Activated naive CD4-positive, alpha-beta T cell treated with anti-CD3 and anti-CD28 coated beads, Interleukin-2, amount 10 ng/mL, durations not matched to agents 5 hours and 36 hours (primary cell): Measurements from ENCODE around the gene MTG2. TPM values are rescaled to one million over a fixed set of nuclear protein-coding genes. Genes with fewer than 3 reads are reported as not detected.

Experiments used
- total RNA-seq, 2 experiments: library from RNA; stranded (reverse); gene quantifications; one replicate each; pipeline ENCODE4 v1.2.3, GENCODE V29; 2021

Gene MTG2, protein sequence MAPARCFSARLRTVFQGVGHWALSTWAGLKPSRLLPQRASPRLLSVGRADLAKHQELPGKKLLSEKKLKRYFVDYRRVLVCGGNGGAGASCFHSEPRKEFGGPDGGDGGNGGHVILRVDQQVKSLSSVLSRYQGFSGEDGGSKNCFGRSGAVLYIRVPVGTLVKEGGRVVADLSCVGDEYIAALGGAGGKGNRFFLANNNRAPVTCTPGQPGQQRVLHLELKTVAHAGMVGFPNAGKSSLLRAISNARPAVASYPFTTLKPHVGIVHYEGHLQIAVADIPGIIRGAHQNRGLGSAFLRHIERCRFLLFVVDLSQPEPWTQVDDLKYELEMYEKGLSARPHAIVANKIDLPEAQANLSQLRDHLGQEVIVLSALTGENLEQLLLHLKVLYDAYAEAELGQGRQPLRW
- total RNA-seq: 10 to 100 TPM; 25.1 to 27.7 TPM

GRCh38 chr20:62182469-62183425, at the start of gene MTG2:
TSS of gene MTG2 (plus strand) at chr20:62183028. CDS start at chr20:62193421, 10,393 bp downstream.

GRCh38 chr20:62143081-62143956, 39.5 kb upstream of the MTG2 start, which contains the start of the genes PSMA7 and SS18L1:
TSS of gene PSMA7 (minus strand) at chr20:62143394. CDS start at chr20:62143303, 91 bp downstream.
TSS of gene SS18L1 (plus strand) at chr20:62143769. CDS start at chr20:62143821, 52 bp downstream.

GRCh38 chr20:62219992-62220665, 37.3 kb downstream of the MTG2 start, which contains the start of gene HRH3:
TSS of gene HRH3 (minus strand) at chr20:62220278. CDS start at chr20:62219970, 308 bp downstream.

DNA sequence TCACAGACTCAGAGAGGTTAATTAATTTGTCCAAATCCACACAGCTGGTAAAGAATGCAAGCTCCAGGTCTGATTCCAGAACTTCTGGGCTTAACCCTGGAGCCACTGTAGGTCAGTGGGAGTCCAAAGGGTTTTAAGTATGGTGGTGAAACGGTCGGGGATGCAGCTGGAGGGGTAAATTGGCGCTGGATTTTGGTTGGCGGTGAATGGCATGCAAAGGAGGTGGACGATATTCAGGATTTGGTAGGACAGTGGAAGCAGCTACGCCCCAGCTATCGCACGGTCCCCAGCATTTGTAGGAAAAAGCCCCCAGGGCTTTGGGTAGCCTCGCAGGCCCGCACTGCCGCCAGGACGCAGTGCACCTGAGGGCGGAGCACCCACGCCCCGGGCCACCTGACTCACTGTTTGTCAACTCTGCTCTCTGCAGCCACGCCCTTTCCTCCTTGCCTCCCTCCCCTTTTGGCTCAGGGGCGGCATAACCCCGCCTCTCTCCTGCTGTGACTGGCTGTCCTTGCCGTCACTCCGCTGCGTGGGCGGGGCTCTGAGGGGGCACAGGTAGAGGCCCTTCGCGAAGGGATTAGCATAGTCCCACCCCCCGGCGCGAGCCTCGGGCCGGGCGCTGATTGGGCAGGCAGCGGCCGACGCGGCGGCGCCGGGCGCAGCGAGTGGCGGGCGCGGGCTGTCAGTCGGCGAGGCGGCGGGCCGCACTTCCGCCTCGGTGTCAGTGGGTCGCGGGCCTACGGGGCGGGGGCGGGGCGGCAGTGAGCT, 55.2 kb downstream of the MTG2 start, which contains the start of gene OSBPL2:
OSBPL2 (plus strand) TSS at position 721 of the 768 bp plus-strand sequence. CDS start 17,664 bp downstream, outside the sequence.

Other genes starting within 250 kb of the MTG2 start
- gene TAF4, start 117.1 kb upstream of the MTG2 start, total RNA-seq: 10 to 100 TPM; 24.1 to 25.7 TPM
- gene LSM14B, start 60.6 kb upstream of the MTG2 start, total RNA-seq: 10 to 100 TPM; 46.3 to 46.4 TPM
- gene PSMA7, start 39.6 kb upstream of the MTG2 start, total RNA-seq: 100 to 1,000 TPM; 235 to 248 TPM
- 10 to 100 TPM; 16.9 to 18.0 TPM for gene SS18L1, start 39.3 kb upstream of the MTG2 start, total RNA-seq
- not detected for gene HRH3, start 37.2 kb downstream of the MTG2 start, total RNA-seq
- 10 to 100 TPM; 34.5 to 37.3 TPM for gene OSBPL2, start 55.5 kb downstream of the MTG2 start, total RNA-seq
- gene ADRM1, start 120.0 kb downstream of the MTG2 start, total RNA-seq: 10 to 100 TPM; 68.2 to 69.4 TPM
- gene LAMA5, start 184.3 kb downstream of the MTG2 start, total RNA-seq: 1 to 10 TPM in 1 of 2 experiments, under 1 TPM in 1; 0.94 to 1.2 TPM
- gene RPS21, start 204.1 kb downstream of the MTG2 start, total RNA-seq: 1,000 to 10,000 TPM; 2,736 to 2,757 TPM
- gene CABLES2, start 224.3 kb downstream of the MTG2 start, total RNA-seq: 10 to 100 TPM; 11.7 to 12.4 TPM
- not detected for gene RBBP8NL, start 244.5 kb downstream of the MTG2 start, total RNA-seq